HG02642 (cell line): ENCODE measurements around the gene WNT3A.
"Not testable (repeated sequence)": the region's sequence is repeated elsewhere in the genome, so short reads cannot be mapped to it uniquely, and the experiment has no call there.

ENCODE experiments used
- ATAC-seq: cut with Tn5 transposase; IDR thresholded peaks from one replicate; pipeline ENCODE4 v1.9.1; 2021; ENCODE audit warnings: mild to moderate bottlenecking; ENCODE audit not compliant: unreplicated experiment, poor library complexity

WNT3A gene

DNA sequence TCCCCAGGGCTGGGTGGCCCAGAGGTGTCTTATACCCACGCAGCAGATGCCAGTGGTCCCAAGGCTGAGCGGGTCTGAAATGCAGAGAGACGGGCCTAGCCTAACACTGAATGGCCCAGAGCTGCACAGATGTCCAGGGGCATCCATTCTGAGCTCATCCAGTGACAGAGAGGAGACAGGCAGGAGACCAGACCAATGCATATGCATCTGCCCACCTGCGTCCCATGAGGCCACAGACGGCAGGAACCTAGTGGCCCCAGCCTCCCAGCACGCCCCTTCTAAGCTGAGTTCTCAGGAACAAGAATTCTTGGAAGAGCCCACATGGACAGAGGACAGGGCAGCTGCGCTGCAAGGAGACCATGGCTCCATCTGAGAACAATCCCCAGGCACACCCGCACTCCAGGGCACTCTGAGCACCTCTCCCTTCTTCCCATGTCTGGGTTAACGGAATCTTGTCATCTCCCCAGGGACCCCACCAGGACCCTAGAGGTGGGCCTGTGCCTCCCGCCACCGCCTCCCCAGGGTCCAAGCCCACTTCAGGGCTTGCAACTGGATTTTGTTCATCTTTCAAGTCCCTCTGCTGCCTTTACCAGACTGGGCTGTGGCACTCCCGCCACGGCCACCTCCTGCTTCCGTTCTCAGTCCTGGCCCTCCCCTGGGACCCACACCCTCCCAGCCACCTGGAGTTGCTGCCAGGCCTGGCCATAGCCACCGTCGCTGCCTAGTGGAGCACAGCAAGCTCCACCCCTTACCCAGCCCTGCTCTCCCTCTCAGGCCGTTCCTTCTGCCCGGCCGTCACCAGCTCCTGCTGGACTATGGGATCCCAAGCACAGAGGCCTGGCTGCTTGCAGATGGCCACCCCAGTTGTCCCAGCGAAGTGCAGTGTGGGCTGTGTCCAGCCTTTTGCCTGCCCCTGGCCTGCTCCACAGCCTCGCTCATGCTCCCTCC lies 3.3 kb downstream of the WNT3A start:
- peak; percentile 35 for ATAC-seq

DNA sequence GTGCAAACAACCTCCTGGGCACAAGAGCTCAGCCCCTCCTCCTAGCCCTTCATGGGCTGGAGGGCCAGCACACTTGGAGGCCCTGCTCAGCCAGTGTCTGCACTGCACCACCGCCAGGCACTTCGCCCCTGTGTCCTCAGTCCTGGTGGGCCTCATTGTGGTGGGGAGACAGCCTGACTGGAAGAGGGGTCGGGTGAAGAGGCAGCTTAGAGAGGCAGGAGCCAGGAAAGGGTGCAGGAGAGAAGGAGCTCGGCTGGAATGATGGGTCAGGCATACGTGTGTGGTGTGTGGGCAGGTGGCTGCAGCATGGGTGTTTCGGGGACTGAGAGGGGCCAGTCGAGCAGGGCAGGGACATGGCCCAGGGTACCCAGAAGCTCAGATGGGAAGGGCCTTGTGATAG lies 4.1 kb downstream of the WNT3A start:
- ATAC-seq: no peak

DNA sequence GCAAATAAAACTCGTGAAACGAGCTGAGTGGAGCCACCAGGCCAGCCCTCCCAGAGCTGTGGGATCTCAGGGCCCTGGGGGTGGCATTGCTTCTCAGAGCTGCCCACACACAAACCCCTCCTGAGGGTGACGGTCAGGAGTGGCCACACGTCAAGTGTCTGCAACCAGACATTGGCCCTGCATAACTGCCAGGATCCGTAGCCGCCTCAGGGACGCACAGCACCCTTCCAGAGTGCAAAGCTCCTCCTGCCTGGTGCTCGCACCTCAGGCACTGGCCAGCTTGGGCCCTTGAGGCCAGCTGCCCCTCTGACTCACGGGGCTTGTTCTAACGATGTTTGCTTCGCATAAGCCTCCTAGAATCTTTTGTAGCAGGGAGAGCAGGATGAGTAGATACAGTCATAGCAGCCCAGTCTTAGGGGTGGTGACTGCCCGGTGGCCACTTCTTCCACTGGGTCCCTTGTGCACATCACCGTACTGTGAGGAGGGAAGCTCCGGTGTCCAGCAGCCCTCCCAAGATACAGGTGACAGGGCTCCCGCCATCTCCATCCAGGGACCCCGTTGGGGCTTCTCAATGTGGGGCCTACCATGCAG lies 5.0 kb downstream of the WNT3A start:
- ATAC-seq: no peak

GRCh38 chr1:228012555-228012954 lies 5.8 kb downstream of the WNT3A start:
- ATAC-seq: no peak

GRCh38 chr1:228013131-228013934 lies 6.5 kb downstream of the WNT3A start:
- no peak for ATAC-seq

GRCh38 chr1:228013935-228014930 lies 7.4 kb downstream of the WNT3A start:
- ATAC-seq: no peak

DNA sequence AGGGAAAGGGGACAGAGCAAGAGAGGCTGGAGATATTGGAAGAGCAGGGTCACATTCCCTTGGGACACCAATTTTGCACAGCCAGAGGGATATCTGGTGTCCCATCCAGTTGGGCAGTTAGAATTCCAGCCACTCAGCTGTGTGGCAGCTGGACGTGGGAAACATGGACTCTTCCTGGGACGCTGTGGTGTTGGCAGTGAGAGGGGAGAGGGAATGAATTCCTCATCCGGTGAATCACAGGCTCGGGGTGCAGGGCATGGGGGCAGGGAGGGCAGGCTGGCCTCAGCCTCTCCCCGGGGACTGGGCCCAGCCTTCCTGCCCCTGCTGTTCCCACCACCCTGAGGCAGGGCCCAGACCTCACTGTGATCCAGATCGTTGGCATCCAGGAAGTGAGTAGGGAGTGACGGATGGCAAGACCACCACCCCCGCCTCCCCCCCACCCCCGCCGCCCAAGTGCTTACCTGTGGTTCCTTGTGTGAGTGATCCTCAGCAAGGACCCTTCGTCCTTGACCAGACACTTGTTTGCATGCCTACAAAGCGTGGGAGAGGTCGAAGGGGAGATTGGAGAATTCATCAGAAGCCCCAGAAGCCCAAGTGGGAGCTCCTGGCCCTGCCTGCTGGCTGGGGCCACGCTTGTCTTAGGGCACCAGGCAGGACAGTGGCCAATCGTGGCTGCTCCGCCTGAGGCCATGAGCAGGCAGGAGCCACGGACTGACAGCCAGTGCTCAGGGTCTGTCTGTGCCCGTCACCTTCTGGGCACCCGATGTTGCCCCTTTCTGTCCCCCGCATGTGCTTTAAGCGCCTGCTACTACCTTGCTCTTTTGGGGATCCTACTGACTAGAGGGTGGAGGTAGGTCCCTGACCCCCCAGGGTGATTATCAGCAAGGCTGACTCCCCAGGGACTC lies 8.7 kb downstream of the WNT3A start:
- ATAC-seq: no peak

GRCh38 chr1:228016181-228016510 lies 9.3 kb downstream of the WNT3A start:
- ATAC-seq: no peak

GRCh38 chr1:228016653-228017355 lies 10.0 kb downstream of the WNT3A start:
- ATAC-seq: no peak

GRCh38 chr1:228017356-228018124 lies 10.7 kb downstream of the WNT3A start:
- ATAC-seq: no peak

DNA sequence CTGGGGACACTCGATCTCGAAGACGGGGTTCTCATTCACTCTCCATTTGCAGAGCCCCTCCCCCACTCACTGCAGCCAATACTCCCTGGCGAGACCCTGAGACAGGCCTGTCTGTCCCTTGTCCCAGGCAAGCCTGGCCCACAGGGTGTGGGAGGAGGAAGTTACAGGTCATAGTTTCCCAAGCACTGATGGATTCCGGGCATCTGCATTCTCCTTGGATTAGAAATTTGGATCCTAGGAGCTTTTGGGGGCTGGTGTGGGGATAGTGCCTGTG lies 11.3 kb downstream of the WNT3A start:
- ATAC-seq: no peak

DNA sequence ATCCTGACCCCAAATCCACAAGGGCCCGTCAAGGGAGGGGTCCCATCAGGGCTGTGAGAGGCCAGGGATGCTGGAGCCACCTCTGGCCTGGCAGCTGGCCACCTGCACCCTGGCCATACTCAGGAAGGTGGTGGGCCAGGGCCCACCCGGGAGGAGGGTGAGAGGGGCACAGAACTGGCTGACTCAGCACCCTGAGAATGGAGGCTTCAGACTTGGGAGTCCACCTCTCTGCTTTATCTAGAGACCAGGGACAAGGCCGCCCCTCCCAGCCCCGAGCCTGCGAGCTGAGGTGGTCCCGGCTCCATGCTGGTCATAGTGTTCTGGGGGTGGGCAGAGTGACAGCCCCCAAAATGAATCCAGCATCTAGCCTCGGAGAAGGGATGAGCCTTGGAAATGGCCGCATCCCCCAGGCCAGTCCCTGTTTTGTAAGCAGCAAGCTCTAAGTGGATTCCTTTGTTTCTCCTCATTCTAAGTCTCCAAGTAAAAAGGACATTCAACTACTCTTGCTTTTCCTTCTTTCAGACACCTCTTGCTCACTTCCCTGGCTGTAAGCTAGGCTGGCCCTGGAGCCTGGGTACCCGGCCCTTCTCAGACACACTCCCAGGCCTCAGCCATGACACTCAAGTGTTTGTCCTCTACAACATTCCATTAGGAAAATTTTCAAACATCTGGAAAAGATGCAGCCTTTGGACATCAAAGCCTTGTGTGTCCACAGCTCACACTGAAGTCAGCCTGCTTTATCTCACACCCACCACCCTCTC lies 12.3 kb downstream of the WNT3A start:
- ATAC-seq: no peak

- not testable (repeated sequence) for ATAC-seq
Observed at GRCh38 chr1:228019722-228020083, 12.9 kb downstream of the WNT3A start.

DNA sequence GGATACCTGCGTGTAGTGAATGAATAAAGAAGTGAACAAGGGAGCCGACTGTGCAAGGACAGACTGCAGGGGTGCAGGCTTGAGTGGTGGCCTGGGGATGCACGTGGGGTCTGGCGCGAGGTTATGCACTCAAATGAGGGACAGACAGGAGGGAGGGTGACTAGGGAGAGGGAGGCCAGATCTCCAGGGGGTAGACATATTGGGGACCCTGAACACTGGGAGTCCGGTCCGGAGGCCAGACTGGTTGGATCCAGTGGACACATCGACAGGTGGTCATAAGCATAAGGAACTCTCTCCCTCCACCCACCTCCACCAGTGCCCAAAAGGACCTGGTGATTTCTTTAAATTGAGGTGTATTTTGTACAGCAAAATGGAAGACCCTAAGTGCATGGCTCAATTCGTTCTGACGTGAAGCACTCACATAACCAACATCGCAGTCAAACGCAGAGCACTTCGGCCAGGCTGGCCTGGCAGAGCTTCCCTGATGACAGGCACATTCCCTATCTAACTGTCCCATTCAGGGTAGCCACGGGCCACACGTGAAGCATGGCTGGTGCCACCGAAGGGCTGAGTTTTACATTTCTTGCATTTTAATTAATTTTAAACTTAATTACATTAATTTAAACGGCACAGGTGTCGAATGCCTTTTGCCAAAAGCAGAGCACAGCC lies 14.0 kb downstream of the WNT3A start:
- no peak for ATAC-seq

GRCh38 chr1:228021355-228022030 lies 14.7 kb downstream of the WNT3A start:
- ATAC-seq: no peak
